Mammary epithelial cell (primary cell): ENCODE data around the gene LUZP4.

Experiments used
- EZH2 ChIP-seq: IDR thresholded peaks from 2 replicates; pipeline ENCODE4 v1.6.1; 2012; ENCODE audit warnings: low read length, inconsistent platforms, borderline replicate concordance
- TF ChIP-seq, protein P1 (sequence below), 2 donors: IDR thresholded peaks in 1 of 2; conservative IDR thresholded peaks in 1 of 2; 2 replicates each; pipeline ENCODE4 v1.5.1; 2011 to 2012; ENCODE audit warnings: inconsistent platforms in 2 of 2, low read length in 2 of 2, mild to moderate bottlenecking in 2 of 2, control low read depth in 1 of 2, low read depth in 1 of 2; ENCODE audit not compliant: insufficient read depth in 1 of 2; ENCODE audit errors: extremely low read depth in 1 of 2

DNA sequence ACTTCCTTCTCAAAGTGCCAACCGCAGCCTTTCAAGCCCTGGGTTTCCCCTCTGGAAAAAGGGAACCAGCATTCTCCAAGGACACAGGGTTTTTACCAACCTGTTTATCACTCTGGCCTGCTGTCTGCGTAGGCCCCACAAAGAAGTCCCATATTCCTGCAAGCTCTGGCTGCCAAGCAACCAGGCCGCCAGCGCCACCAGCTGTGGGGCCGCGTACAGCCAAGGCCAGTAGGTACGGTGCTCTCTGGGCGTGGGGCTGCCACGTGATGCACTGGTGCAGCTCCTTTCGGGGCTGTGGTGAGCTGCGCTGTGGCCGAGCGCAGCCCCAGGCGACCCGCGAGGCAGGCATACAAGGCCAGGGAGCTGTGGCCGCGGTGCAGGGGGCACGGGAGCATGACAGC, 22.1 kb downstream of the LUZP4 start:
- TF ChIP-seq, protein P1, sequence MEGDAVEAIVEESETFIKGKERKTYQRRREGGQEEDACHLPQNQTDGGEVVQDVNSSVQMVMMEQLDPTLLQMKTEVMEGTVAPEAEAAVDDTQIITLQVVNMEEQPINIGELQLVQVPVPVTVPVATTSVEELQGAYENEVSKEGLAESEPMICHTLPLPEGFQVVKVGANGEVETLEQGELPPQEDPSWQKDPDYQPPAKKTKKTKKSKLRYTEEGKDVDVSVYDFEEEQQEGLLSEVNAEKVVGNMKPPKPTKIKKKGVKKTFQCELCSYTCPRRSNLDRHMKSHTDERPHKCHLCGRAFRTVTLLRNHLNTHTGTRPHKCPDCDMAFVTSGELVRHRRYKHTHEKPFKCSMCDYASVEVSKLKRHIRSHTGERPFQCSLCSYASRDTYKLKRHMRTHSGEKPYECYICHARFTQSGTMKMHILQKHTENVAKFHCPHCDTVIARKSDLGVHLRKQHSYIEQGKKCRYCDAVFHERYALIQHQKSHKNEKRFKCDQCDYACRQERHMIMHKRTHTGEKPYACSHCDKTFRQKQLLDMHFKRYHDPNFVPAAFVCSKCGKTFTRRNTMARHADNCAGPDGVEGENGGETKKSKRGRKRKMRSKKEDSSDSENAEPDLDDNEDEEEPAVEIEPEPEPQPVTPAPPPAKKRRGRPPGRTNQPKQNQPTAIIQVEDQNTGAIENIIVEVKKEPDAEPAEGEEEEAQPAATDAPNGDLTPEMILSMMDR (conservative IDR thresholded peaks at IDR 0.05 in 1 of 2, IDR thresholded peaks at IDR 0.05 in 1 of 2; ENCODE audit: extremely low read depth in 1 of 2, insufficient read depth in 1 of 2, low read depth in 1 of 2, low read length in 2 of 2): no peak
- no peak for TF ChIP-seq EZH2
